Activated naive CD8-positive, alpha-beta T cell treated with anti-CD3 and anti-CD28 coated beads for 36 hours (primary cell): ENCODE data around the gene DNAI7. TPM values are rescaled to one million over a fixed set of nuclear protein-coding genes. Genes with fewer than 3 reads are reported as not detected.

Experiments used
- DNase-seq: peaks from one replicate; pipeline ENCODE4 v3.0.0; 2021
- H3K27ac Mint-ChIP-seq: one replicate; pipeline ENCODE4 v1.8.0; 2022; ENCODE audit warnings: mild to moderate bottlenecking, moderate library complexity, mixed read lengths
- H3K27me3 Mint-ChIP-seq: one replicate; pipeline ENCODE4 v1.8.0; 2022; ENCODE audit warnings: mild to moderate bottlenecking, mixed read lengths
- H3K36me3 Mint-ChIP-seq: one replicate; pipeline ENCODE4 v1.8.0; 2021; ENCODE audit warnings: mild to moderate bottlenecking, mixed read lengths
- H3K4me1 Mint-ChIP-seq: one replicate; pipeline ENCODE4 v1.8.0; 2021; ENCODE audit warnings: mixed read lengths
- H3K4me3 Mint-ChIP-seq: one replicate; pipeline ENCODE4 v1.8.0; 2022; ENCODE audit warnings: mild to moderate bottlenecking, moderate library complexity, mixed read lengths
- H3K9me3 Mint-ChIP-seq: one replicate; pipeline ENCODE4 v1.8.0; 2022; ENCODE audit warnings: mixed read lengths
- total RNA-seq, 2 experiments: library from RNA; stranded (reverse); gene quantifications; one replicate each; pipeline ENCODE4 v1.2.3, GENCODE V29; 2021

The DNAI7 gene, protein sequence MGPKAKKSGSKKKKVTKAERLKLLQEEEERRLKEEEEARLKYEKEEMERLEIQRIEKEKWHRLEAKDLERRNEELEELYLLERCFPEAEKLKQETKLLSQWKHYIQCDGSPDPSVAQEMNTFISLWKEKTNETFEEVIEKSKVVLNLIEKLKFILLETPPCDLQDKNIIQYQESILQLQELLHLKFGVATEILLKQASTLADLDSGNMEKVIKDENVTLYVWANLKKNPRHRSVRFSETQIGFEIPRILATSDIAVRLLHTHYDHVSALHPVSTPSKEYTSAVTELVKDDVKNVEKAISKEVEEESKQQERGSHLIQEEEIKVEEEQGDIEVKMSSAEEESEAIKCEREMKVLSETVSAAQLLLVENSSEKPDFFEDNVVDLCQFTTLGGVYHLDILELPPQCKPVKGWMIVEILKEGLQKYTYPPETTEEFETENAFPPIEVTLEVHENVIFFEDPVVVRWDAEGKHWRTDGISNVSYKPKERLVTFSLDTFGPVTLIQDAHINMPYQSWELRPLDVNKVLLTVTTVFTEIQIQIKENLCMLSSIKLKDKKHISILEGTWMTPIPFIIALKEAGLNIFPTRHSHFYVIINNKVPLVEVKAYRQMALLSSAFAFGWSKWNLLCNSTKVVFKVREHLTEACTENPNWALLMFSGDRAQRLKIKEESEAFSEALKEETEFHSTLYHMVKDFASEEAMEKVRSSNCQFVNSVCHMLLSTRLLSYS
- not detected for total RNA-seq

DNA sequence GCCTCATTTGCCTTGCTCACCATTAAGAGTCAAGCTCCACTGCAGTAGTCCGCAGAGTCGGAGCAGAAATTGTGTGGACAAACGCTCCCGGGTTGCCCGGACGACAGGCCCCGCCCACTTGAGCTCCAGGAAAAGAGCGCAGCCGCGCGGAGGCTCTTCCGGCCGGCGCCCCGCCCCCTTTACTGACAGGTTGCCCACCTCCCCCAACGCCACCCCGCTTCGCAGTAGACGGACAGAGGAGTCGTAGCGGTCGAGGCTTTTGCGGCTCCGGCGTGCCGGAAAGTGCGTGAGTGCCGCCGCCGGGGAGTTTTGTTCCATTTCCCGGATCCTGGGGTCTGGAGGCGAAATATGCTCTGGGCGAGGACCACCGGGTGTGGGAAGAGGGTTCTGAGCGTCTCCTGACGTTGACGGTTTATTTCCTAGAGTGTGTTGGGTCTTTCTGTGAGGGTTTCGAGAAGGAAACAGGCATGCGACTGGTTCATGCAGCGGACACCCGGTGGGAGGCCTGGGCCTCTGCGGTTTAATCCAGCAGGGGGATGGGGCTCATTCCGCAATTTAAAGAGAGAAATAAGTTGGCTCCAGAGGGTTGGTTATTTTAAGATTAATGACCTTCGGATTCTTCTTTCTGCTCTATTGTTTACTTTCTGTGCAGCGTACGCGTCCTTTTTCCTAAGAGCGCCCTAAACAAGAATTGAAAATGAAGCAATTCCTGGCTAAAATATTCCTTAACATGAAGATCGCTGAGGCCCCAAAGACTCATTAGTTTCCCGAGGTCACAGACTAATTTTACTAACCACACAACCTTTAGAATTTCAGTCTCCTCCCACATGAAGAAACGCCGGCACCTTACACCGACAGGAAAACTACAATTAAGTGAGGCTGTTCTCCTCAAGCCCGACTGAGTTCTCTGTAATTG lies at the start of gene DNAI7, which contains the start of gene ETFRF1:
Gene DNAI7 (minus strand): TSS at position 105 of the 916 bp plus-strand sequence. CDS start 82 bp downstream, at position 23.
Gene ETFRF1 (plus strand): TSS at position 182 of the 916 bp plus-strand sequence. CDS start 8,720 bp downstream, outside the sequence.
- no peaks in the 10 kb centered on the region for H3K9me3 Mint-ChIP-seq
- DNase-seq: peak; percentile 96
- H3K36me3 Mint-ChIP-seq: peaks cover 9% of the 10 kb centered on the region

DNA sequence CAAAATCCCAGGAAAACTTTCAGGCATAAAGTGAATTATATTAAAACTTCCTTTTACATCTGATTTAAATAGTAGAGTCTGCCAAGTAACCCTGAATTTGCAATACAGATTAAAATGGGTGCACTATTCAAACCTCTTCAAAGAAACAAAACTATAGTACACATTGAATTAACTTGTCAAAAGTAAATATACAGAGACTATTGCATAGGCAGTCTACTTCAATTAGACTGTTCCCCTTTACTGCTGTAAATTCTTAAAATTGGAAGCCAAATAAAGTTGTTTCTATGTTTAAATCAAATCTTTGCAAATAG lies 48.7 kb upstream of the DNAI7 start:
- Mint-ChIP-seq H3K27ac (no peak overlapping the region), H3K36me3 (peaks cover 32% of the 10 kb centered on the region), H3K9me3 (no peaks in the 10 kb centered on the region), H3K4me3 (no peak overlapping the region), H3K4me1 (peaks cover 53% of the 10 kb centered on the region), H3K27me3 (no peaks in the 10 kb centered on the region)
- DNase-seq: no peak

More for the DNA sequence above, at the start of gene DNAI7, which contains the start of gene ETFRF1:
- H3K27ac Mint-ChIP-seq: peak within 1 kb of the TSS; percentile 94
- peaks cover 21% of the 10 kb centered on the region for H3K4me1 Mint-ChIP-seq
- H3K27me3 Mint-ChIP-seq: no peaks in the 10 kb centered on the region
- H3K4me3 Mint-ChIP-seq: peak within 1 kb of the TSS; percentile 87

DNA sequence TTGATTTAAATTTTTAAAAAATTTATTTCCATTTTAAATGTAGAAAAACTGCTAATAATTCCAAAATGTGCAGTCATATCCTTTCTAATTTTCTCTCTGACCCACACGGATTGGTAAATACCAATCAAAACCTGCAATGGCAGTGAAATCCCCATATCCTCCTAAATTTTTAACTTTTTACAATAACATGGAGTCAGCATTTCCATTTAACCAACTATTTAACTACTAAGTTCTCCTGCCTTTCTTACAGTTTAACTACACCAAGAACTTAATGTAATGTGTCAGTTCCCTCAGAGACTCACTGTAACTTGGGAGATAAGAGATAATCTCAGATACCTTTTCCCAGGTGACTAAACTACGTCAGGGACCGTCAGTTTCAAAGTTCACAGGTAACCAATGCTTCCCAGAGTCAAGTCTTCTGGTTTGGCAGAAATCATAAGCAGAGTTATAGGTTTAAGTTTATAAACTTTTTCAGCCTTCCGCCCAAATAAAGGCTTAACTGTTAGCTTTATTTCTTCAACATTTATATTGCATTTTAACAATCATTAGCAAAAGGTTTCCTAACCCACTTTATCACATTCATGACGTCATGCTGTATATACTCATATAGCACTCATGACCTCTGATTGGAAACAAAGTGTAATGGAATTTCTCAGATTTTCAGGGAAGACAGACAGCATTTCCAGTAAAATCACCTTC lies 48.2 kb upstream of the DNAI7 start:
- Mint-ChIP-seq H3K27me3 (no peaks in the 10 kb centered on the region), H3K27ac (no peak overlapping the region), H3K36me3 (peaks cover 28% of the 10 kb centered on the region), H3K4me3 (no peak overlapping the region), H3K9me3 (no peaks in the 10 kb centered on the region), H3K4me1 (peaks cover 49% of the 10 kb centered on the region)
- DNase-seq: no peak

DNA sequence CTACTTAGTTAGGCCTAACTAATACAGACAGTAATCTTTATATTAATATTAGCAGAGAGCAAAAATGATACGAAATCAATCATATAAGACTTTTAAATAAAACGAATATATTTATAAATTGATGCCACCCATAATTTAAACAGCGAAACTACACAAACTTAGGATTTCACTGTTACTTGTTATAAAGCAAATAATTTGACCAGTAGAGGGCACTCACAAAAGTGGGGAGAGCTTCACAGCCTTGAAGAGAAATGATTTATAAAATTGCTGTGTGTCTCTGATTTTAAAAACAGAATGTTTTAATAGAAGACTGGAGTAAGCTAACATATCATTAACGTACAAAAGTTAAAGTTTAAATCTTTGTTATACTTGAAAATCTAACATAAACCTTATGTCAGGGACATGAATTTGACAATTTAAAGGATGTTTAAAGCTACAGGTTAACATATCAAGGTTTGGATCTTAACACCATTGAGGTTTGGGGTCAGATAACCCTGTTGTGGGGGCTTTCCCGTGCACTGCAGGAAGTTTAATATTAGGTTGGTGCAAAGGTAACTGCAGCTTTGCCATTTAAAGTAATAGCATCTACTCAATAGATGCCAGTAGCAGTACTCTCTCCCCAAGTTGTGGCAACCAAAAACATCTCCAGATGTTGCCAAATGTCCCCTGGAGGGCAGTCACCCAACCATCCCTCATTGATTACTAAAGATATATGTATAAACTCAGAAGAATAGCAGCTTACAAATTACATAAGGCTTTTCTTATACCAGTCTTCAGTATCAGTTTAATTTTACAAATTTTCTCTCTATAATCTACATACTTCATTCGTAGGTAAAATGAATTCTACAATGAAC lies 46.4 kb upstream of the DNAI7 start:
- H3K4me3 Mint-ChIP-seq: no peak overlapping the region
- H3K27me3 Mint-ChIP-seq: no peaks in the 10 kb centered on the region
- H3K9me3 Mint-ChIP-seq: no peaks in the 10 kb centered on the region
- peaks cover 32% of the 10 kb centered on the region for H3K36me3 Mint-ChIP-seq
- DNase-seq: peak; percentile 21
- peaks cover 45% of the 10 kb centered on the region for H3K4me1 Mint-ChIP-seq
- H3K27ac Mint-ChIP-seq: peak overlapping the region; percentile 34

DNA sequence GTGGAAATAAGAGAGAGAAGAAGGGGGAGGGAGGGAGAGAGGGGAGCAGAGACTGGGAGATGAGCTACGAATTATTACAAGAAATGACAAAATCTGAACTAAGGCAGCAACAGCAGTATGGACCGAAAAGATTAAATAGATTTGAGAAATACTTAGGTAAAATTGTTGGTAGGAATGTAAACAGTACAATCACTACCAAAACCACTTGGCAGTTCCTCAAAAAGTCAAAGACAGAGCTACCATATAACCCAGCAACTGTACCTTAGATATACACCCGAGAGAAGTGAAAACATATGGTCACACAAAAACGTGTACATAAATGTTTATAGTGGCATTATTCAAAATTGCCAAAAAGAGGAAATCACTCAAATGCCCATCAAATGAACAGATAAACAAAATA lies 41.7 kb upstream of the DNAI7 start:
- H3K27me3 Mint-ChIP-seq: no peaks in the 10 kb centered on the region
- peaks cover 19% of the 10 kb centered on the region for H3K36me3 Mint-ChIP-seq
- no peak overlapping the region for H3K4me3 Mint-ChIP-seq
- peaks cover 24% of the 10 kb centered on the region for H3K4me1 Mint-ChIP-seq
- H3K27ac Mint-ChIP-seq: no peak overlapping the region
- no peak for DNase-seq
- H3K9me3 Mint-ChIP-seq: no peaks in the 10 kb centered on the region

DNA sequence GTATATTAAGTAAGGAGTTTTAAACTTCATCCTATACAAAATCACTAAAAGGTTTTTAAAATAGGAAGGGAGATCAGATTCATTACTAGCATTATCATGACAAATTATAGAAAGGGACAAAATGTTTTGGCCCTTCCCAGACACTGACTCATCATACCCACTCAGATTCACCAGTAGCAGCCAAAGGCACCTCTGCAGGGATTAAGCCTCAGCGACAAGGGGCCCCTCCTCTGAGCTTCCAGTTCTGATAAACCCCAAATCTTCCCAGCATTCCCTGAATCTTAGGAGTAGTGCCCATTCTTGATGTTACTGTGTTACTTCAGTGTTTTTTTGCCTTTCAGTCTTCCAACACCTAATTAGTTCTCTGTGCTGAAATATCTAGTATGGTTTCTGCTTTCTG lies 41.2 kb upstream of the DNAI7 start:
- Mint-ChIP-seq H3K4me3 (no peak overlapping the region), H3K27me3 (no peaks in the 10 kb centered on the region), H3K27ac (no peak overlapping the region), H3K9me3 (no peaks in the 10 kb centered on the region), H3K36me3 (peaks cover 19% of the 10 kb centered on the region), H3K4me1 (peaks cover 19% of the 10 kb centered on the region)
- no peak for DNase-seq

DNA sequence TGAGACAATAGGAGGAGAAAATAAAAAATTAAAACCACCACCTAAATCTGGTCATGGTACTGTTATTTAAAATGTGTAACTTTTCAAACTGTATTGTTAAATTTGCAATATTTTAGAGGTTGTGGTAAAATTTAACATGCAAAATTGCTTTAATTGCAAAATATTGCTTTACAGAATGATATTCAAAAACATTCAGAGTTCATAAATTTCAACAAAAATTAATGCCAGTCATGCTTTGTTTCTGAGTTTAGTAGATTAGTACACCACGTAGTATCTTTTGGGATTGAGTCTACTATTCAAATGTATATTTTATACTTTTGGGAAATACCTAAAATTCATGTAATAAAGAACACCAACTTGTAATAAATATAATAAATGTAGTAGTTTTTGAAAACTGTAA lies 18.4 kb upstream of the DNAI7 start:
- no peak overlapping the region for H3K4me3 Mint-ChIP-seq

DNA sequence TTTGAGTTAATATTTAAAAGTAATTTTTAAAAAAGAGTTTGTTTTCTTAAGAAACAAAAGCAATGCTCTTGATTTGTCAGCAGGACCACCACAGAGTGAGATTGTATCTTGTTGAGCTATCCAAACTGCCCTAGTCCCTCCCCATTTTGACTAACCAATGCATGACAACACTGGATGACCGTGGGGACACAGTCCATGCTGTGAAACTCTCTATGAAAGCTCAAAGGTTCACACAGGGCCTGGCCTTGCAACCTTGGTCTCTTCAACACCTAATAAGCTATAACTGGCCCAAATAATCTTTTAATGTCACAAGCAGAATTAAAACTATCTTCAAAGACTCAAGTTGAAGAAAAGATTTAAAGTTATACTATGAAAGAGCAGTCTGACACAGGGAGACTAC lies 13.6 kb upstream of the DNAI7 start:
- no peak overlapping the region for H3K4me3 Mint-ChIP-seq
- DNase-seq: no peak
- H3K27ac Mint-ChIP-seq: no peak overlapping the region
- H3K27me3 Mint-ChIP-seq: no peaks in the 10 kb centered on the region
- peaks cover 14% of the 10 kb centered on the region for H3K4me1 Mint-ChIP-seq
- H3K36me3 Mint-ChIP-seq: peaks cover 1% of the 10 kb centered on the region
- H3K9me3 Mint-ChIP-seq: no peaks in the 10 kb centered on the region

More for the DNA sequence above, 18.4 kb upstream of the DNAI7 start:
- Mint-ChIP-seq H3K27me3 (no peaks in the 10 kb centered on the region), H3K36me3 (peaks cover 11% of the 10 kb centered on the region), H3K4me1 (peaks cover 12% of the 10 kb centered on the region), H3K27ac (no peak overlapping the region), H3K9me3 (no peaks in the 10 kb centered on the region)
- no peak for DNase-seq

DNA sequence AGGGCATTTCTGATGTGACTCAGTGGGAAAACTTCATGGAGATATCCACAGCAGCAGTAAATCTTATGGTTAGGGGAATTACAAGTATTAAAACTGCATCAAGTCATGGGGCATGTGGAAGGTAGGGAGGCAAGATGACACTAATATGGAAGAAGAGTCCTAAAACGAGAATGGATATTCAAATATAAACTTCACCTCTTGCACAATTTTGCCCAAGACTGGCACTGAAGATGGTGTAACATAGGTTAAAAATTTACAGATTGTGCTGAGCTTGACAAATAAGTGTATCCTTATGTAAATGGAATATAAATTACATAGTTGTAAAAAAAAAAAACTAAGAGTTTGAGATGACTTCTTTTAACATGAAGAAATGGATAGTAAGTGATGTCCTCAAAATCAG lies 12.9 kb upstream of the DNAI7 start:
- H3K27me3 Mint-ChIP-seq: no peaks in the 10 kb centered on the region
- H3K27ac Mint-ChIP-seq: no peak overlapping the region

DNA sequence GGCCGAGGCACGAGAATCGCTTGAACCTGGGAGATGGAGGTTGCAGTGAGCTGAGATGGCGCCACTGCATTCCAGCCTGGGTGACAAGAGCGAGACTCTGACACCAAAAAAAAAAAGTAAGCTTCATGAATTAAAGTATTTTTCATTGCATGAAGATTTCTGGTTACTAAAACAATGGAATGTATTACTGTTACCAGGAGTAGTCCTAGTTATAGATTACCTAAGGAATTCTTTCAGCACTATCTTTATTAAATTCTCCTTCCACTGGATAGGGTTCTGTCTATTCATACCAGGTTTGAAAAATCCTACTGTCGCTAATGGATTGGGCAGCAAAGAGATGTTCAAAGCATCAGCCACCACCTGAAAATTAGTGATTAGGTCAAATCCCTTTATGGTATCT lies 12.5 kb upstream of the DNAI7 start:
- peaks cover 18% of the 10 kb centered on the region for H3K4me1 Mint-ChIP-seq

More for the DNA sequence above, 12.9 kb upstream of the DNAI7 start:
- DNase-seq: no peak
- H3K36me3 Mint-ChIP-seq: peaks cover 5% of the 10 kb centered on the region
- H3K4me1 Mint-ChIP-seq: peaks cover 18% of the 10 kb centered on the region
- no peaks in the 10 kb centered on the region for H3K9me3 Mint-ChIP-seq
- no peak overlapping the region for H3K4me3 Mint-ChIP-seq

DNA sequence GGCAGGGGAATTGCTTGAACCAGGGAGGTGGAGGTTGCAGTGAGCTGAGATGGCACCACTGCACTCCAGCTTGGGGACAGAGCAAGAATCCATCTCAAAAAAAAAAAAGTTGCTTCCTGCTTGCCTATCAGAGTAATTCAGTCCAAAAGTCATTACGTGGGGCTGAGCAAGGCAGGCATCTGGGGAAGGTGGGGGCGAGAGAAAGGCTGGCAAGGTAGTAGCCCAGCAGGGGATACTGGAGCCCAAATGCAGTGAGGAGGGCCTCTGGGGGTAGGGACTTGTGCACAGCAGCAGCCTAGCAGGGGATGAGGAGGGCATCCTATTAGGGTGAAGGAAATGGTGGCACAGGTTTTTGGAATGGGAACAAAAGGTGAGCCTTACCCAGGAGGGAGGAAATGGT lies 7.2 kb upstream of the DNAI7 start:
- peak overlapping the region; percentile 28 for H3K27ac Mint-ChIP-seq
- peaks cover 20% of the 10 kb centered on the region for H3K36me3 Mint-ChIP-seq
- H3K4me1 Mint-ChIP-seq: peaks cover 13% of the 10 kb centered on the region
- H3K27me3 Mint-ChIP-seq: no peaks in the 10 kb centered on the region
- DNase-seq: no peak
- H3K4me3 Mint-ChIP-seq: no peak overlapping the region
- H3K9me3 Mint-ChIP-seq: no peaks in the 10 kb centered on the region

More for the DNA sequence above, 12.5 kb upstream of the DNAI7 start:
- Mint-ChIP-seq H3K27me3 (no peaks in the 10 kb centered on the region), H3K4me3 (no peak overlapping the region), H3K36me3 (peaks cover 5% of the 10 kb centered on the region), H3K9me3 (no peaks in the 10 kb centered on the region), H3K27ac (no peak overlapping the region)
- no peak for DNase-seq

DNA sequence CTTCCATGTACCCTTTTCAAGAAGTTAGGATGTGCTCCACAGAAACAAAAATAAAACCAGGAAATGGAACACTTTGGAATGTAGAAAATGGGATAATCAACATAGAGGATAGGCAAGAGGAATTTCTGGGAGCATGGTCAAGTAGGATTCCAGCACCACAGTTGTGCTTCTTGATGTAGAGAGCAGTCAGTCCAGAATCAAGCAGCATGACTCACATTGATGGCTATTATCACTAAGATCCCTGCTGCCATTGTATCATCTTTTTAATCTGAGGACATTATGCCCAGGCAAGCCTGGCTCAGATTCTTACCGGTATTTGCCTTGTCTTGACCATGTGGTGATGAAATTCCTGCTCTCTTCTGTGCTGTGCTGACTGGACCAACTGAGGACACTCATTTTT lies 5.7 kb upstream of the DNAI7 start:
- Mint-ChIP-seq H3K36me3 (peaks cover 20% of the 10 kb centered on the region), H3K27ac (no peak overlapping the region), H3K27me3 (no peaks in the 10 kb centered on the region), H3K4me3 (no peak overlapping the region), H3K9me3 (no peaks in the 10 kb centered on the region), H3K4me1 (peaks cover 20% of the 10 kb centered on the region)
- no peak for DNase-seq

DNA sequence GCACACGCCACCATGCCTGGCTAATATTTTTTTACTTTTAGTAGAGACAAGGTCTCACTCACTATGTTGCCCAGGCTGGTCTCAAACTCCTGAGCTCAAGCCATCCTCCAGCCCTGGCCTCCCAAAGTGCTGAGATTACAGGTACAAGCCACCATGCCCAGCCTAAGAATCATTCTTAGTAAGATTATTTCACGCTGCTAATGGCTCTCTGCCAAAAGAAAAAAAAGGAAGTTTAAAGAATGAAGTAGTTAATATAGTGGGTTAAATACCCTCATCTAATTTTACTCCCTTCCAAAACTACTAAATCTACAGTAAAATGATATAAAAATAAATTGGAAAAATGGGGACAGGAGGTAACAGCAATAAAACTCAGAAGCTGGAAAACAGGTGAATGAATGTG lies 2.6 kb upstream of the DNAI7 start:
- Mint-ChIP-seq H3K36me3 (peaks cover 16% of the 10 kb centered on the region), H3K4me3 (no peak overlapping the region), H3K9me3 (no peaks in the 10 kb centered on the region), H3K27ac (peak overlapping the region; percentile 17), H3K27me3 (no peaks in the 10 kb centered on the region), H3K4me1 (peaks cover 23% of the 10 kb centered on the region)
- DNase-seq: no peak

DNA sequence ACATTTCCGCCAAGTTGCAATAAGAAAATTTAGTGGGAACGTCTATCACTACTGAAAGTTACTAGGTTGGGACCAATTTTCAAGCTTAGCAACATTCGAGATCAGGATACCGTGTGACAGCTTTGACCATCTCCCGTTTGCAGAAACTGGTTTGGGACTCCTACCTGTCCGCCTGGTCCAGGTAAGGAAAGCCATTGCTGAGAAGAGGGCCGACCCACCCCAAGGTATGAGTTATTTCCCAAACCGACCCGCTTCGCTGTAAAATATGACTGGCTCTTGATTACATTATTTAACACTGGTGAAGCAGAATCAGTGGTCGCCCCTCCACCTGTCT lies 271 bp downstream of the DNAI7 start:
- peak overlapping the region; percentile 94 for H3K27ac Mint-ChIP-seq
- H3K36me3 Mint-ChIP-seq: peaks cover 3% of the 10 kb centered on the region
- H3K4me3 Mint-ChIP-seq: peak overlapping the region; percentile 87
- no peak for DNase-seq
- no peaks in the 10 kb centered on the region for H3K27me3 Mint-ChIP-seq
- peaks cover 19% of the 10 kb centered on the region for H3K4me1 Mint-ChIP-seq
- H3K9me3 Mint-ChIP-seq: no peaks in the 10 kb centered on the region
